ENCODE data around the gene SUV39H1.
"Not testable (repeated sequence)": the region's sequence is repeated elsewhere in the genome, so short reads cannot be mapped to it uniquely, and the experiment has no call there.

SUV39H1 gene

DNA sequence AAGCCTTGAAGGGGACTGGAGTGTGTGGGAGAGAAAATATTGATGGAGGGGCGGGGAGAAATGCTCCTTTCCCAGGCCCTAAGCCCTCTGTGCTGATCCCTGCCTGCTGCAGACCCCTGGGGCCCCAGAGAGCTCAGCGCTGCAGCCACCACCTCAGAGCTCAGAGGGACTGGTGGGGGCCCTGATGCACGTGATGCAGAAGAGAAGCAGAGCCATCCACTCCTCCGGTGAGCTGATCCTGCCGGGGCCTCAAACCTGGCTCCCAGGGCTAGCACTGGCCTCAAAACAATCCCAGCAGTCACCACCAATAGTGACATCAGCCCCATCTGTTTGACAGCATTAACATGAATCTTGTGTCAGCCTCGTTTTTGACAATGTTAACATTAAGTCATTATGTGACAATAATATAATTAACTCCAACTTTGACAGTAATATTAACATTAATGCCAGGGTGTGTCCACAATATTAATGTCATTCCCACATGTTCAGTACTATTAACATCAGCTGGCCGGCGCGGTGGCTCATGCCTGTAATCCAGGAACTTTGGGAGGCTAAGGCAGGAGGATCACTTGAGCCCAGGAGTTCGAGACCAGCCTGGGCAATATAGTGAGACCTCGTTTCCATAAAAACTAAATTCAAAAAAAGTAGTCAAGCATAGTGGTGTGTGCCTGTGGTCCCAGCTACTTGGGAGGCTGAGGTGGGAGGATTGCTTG is 7.2 kb upstream of the SUV39H1 start:
- DNase-seq: no peak

DNA sequence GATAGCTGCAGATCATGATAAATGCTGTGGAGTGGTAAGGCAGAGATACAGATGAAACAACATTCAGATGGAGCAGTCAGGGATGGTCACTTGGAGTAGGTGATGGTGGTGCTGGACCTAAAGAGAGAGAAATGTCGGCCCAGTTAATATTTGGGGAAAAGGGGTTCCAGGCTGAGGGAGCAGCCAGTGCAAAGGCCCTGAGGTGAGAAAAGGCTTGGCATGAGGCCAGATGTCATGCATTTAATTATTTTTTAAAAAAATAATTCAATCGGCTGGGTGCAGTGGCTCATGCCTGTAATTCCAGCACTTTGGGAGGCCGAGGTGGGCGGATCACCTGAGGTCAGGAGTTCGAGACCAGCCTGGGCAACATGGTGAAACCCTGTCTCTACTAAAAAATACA is 4.8 kb upstream of the SUV39H1 start:
- not testable (repeated sequence) for DNase-seq

DNA sequence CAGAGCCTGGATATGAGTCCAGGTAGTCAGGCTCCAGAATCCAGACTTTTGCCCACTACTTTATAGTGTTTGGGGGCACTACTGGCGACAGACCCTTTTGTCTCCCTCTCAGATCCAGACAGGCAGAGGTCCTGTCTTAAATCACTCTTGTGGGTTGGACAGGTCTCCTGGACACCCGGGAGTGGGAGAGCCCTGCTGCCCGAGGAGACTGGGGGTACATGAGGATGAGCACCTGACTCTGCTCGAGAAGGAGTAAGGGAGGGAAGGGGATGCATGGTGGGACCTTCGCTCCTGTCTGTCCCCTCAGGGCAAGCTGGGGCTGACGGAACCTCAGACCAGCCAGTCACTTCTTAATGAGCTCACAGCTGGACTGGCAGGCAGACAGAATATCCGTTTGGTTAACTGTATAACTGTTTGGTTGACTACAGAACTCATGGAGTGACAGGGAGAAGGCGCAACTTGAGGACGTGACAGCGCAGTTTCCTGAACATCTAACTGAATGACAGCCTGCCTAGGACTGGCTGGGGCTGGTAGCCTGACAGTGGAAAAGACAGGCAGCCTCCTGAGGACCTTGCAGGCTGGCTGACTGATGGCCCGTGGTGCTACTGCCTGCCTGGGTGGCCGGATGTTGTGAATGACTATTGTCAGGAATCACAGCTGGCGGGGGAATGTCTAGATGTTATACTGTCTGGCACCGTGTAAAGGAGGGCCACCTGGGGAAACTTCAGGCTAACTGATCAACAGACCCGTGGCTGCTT is 1.6 kb upstream of the SUV39H1 start:
- DNase-seq: no peak

DNA sequence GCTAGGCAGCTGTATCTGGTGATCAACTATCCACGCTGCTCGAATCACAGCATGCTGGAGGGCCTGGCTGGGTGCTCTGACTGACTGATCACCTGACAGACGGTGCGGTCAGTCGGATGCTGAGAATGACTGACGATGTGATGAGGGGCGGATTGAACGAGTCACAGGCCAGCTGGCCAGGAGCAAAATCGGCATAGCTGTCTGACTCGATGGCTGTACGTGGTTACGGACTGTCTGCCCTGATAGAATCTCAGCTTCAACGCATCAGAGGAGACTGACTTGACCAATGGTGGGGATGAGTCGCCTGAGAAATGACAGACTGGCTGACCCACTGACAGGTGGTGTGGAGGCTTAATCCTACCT is 1.0 kb upstream of the SUV39H1 start:
- no peak for DNase-seq

DNA sequence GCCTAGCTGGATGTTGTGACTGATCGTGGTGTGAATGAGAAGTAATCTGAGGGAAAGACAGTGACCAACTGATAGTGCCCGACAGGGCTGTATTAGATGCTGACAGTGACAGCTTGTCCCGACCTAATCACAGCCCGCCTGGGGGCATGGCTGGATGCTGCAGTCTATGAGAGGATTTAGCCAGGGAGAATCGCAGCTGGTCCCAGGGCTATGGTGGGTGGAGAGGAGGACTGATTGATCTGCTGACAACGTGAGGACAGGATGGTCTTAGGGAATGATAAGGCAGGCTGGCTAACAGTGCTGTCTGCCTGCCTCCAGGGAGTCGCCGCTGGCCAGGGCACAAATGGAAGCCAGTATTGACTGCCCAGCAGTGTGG is 621 bp upstream of the SUV39H1 start:
- DNase-seq: no peak

DNA sequence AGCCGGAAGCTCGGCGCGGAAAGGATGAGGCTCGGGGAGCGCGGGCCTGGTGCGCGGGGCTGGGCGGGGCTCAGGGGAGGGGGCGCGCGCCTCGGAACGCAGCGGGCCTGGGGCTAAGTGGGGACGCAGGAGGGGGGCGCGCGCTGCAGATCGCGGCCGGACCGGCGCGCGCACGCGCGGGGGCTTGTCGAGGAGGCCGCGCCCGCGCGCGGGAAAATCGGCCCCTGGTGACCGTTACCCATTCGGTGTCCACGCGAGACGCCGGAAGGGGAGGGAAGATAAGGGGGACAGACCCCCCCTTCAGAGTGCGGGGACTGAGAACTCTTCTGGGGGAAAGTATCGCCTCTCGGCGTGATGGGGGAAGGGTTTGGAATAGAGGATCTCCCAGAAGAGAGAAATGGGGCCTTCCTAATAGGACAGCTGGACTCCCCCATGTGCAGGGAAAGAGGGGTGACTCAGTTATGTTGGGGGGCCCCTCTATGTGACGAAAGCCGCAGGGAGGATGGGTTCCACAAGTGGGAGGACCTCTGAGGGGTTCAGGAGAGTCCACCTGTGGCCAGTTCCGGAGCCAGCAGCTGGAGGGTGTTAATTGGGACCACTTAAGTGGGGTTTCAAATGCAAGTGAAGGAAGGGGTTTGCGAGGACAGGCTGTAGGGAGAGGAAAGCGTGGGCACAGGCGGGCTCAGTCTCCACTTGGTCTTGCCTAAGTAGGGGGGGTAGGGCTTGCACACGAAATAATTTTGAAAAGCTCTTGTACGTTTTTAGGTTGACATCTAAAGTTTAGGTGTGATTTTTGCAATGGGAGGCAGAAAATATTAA is 584 bp downstream of the SUV39H1 start:
- DNase-seq: no peak

DNA sequence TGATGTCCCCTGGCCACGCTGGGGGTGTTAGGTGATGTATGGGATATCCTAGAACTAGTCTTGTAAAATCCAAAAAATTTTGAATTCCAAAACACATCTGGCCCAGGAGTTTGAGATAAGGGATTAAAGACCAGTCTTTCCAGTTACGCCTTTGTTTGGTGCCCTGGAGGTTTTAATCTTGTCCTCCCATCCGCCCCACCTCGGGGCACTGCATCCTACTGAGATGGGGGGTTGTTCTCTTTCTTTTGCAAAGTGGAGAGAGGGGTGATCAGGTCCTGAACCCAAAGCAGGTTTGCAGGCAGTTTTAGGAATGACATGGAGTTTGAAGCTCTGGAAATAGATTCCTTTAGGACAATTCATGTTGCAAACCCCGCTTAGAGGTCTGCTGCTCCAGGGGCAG is 1.8 kb downstream of the SUV39H1 start:
- no peak for DNase-seq

DNA sequence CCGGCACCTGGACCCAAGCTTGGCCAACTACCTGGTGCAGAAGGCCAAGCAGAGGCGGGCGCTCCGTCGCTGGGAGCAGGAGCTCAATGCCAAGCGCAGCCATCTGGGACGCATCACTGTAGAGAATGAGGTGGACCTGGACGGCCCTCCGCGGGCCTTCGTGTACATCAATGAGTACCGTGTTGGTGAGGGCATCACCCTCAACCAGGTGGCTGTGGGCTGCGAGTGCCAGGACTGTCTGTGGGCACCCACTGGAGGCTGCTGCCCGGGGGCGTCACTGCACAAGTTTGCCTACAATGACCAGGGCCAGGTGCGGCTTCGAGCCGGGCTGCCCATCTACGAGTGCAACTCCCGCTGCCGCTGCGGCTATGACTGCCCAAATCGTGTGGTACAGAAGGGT is 3.7 kb downstream of the SUV39H1 start:
- no peak for DNase-seq

DNA sequence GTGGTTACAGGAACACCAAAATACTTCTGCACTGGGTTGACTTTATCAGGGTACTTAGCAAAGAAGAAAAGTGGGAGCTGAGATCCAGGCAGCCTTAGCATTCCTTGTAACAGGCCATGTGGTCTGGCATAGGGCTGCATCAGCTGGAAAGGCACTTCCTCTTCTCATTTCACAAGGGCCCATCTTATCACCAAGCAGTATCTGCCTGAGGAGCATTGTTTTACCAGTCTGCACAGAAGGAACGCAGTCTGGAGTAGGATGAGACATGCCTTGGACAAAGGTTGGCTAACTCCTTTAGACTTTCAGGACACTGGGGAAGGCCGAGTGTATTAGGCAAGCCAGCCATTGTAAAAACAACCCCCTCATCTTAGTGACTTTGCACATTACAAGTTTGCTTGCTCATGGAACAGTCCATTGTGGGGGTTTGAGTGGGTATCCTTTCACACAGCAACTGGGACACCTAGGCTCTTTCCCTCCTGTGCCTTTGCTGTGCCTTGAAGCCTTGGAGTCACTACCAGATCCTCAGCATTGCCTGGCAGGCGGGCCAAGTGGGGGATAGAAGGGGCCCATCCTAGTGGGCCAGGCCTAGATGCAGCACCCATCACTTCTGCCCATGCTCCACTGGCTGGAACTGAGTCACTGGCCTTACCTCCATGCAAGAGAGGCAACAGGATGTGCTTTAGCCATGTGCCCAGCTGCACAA is 4.6 kb downstream of the SUV39H1 start:
- no peak for DNase-seq

DNA sequence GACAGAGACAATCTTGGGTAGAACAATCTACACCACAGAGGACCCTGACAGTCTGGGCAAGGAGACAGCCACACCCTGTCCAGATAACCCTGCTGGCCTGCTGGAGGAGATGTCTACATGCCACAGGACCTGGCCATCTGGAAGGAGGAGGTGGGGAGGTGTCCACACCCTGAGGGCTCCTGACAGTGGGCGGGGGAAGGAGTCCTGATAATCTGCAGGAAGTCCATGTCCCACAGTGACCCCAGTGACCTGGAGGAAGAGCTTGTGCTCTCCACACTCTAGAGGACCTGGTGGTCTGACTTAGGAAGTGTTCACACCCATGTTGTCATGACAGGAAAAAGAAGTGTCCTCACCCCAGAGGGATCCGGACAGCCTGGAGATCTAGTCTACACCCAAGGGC is 5.5 kb downstream of the SUV39H1 start:
- DNase-seq: no peak

DNA sequence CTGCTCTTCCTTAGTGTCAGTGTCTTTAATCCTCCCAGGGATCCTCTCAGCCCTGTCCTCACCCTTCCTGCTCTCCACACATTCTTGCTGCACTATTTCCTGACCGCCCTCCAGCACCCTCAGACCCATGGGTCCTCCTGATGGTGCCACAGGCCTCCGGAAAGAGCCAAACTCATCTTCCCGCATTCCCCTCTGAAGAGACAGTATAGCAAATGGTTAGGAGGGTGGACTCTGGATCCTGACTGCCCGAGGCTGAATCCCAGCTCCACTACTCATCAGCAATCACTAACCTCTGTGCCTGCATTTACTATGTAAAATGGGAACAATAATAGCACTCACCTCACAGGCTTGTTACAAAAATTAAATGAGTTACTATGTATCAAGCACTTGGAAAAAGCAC is 6.2 kb downstream of the SUV39H1 start:
- DNase-seq: no peak

DNA sequence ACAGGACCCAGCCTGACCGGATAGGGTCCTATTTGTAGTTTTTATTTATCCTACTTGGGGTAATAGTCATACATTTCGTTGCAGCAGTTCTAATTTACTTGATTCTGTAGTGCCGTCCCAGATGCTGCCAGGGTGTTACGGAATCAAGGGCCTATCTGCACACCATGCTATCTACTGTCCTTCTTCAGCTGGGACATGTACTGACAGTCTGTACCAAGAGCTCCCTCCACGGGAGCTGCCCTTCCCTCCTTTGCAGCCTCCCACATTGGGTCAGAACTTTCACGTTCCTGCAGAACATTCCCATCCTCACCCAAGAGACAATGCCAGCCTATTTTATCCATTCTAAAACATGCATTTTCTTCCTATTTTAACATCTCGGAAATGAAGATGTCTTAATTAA is 6.7 kb downstream of the SUV39H1 start:
- DNase-seq: no peak

DNA sequence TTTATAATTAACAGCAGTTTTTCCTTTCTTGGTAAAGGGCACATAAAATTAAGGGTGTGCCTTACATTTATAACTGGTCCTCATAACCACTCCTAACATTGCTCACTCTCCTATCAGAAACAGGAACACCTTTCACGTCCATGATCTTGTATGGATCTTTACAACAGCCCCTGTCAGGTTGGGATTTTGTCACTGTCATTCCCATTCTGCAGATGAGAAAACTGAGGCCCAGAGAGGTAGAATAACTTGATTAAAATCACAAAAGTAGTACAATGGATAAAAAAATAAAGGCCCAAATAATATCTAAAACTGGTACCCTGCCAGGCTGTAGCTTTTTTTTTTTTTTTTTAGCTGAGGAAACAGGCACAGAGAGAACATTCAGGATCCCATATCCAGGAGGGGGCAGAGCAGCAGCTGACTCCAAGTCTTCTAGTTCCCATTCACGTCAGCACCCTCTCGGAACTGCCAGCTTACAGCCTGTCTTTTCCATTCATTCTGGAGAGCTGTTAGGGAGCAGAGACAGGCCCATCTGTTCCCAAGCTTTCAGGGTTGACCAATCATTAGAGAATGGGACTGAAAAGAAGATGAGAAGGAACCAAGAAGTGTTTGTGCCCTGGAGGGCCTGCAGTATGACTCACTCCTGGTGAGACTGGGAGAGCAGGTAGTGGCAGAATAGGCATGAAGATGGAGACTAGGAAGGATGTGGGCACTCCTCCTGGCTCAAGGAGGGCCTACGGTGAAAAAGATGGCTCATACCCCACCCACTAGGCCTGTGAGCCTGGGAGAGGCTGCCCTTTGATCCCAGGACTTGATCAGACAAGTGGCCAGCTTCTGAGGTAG is 7.3 kb downstream of the SUV39H1 start:
- DNase-seq: no peak

DNA sequence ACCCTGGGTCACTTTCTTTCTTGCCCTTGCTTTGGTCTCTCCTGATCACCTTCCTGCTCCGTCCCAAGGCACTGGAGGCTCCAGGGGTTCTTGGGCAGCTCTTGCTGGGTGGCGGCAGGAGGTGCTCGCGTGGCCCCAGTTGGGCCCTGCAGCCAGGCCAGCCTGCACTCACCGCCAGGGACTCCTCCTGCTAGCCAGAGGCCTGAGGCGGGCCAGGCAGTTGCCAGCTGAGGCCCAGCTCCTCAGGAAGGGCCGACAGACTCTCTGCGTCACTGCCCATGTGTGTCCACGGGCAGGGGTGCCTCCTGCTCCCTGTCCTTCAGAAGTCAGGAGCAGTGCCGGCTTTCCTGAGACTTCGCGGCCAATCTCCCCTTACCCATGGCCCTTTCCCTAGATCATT is 9.3 kb downstream of the SUV39H1 start:
- DNase-seq: no peak

DNA sequence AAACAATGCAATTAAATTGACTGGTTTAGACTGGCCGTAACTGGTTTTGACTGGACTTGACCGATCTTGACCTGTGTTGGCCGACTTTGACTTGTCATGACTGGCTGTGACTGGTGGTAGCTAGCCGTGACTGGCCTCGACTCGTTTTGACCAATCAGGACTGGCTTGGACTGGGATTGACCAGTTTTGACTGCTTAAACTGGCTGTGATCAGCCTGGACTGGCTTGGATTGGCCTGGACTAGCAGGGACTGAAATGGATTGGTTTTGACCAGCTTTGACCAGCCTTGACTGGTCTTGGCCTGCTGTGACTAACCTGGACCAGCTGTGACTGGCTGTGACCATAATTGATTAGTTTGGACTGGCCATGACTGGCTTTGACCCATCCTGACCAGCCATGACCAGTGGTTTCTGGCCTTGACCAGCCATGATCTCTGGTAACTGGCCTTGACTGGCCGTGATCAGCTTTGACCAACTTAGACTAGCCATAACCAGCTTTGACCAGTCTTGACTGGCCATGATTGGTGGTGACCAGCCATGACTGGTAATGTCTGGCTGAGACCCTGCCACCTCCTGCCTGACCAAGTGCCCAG is 13.1 kb downstream of the SUV39H1 start:
- DNase-seq: no peak

DNA sequence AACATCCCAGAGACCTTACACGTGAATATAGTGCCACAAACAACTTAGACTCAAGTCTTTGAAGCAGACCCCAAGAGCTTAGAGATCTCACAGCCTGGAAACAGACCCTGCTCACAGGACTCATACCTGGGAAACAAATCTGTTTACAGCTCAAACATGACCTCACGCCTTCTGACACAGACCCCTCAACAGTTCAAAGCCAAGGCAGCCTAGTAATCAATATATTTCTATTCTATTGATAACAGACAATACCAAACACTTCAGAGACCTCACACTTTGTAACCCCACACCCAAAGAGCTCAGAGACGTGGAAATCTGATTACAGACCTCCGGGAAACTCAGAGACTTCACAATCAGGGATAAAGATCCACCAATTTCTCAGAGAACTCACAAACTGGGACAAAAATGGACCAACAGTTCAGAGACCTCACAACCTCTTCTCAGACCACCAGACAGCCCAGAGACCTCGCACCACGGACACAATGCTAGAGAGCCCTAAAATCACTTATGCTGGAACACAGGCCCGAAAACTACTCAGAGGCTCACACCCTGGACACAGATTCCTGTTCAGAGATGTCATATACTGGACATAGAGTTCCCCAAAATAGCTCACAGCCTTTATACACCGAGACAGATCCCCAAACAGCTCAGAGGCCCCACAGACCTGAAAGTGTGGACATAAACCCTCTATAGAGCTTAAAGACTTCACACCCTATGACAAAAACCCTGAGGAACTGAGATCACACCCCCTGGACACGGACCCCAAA is 14.8 kb downstream of the SUV39H1 start:
- DNase-seq: no peak

DNA sequence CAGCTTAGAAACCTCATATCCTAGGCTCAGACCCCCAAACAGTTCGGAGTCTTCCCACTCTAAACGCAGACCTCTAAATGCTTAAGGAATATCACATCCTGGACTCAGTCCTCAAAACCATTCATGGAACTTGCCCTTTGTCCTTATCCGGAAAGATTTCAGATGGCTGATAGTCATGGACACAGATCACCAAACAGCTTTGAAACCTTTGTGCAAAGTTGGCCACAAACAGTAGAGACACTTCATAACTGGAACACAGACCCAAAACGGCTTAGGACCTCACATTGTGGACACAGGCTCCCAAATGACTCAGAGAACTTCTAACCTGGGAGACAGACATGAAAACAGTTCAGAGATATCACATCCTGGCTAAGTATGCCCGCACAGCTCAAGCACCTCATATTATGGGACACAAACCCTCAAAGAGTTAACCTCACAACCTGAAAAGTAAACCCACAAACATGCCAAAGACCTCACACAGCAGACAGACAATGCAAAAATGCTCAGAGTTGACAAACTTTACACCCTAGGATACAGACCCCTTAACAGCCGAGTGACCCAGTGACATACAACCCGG is 15.5 kb downstream of the SUV39H1 start:
- no peak for DNase-seq

DNA sequence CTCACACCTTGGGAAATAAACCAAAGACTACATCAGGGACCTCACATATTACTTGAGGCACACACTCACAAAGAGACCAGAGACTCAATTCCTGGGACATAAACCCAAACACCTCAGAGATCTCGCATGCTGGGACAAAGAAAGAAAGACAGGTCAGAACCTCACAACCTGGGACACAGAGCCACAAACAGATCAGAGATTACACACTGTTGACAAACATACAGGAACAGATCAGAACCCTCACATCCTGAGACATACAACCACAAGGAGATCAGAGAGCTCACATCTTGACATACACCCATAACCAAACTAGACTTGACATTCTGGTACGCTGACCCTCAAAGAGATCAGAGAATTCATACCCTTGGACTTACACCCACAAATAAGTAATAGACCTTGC is 17.3 kb downstream of the SUV39H1 start:
- DNase-seq: no peak

DNA sequence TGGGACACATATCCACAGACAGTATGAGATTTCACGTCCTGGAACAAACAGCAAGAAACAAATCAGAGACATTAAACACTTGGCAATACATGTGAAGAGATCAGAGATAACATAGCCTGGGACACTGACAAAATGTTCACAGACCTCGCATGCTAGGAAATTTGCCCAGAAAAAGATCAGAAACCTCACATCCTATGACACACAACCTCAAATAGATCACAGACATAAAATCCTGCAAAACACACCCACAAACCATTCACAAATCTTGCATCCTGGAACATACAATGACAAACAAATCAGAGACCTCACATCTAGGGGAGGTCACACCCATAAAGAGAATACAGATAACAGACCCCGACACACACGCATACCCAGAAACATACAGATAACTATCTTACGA is 18.0 kb downstream of the SUV39H1 start:
- no peak for DNase-seq

DNA sequence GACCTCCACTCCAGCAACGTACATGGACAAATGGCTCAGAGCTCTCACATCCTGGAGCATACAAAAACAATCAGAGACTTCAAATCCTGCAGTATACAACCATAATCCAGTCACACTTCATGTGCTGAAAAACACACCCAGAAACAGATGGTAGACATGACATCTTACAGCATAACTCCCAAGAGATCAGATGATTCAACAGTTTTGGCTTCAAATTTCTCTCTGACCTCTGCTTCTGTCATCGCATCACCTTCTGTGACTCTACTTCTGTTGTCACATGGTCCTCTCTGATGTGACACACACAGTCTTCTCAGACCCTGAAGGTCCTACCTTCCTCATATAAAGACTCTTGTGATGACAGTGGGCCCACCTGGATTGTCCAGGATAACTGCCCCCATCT is 18.5 kb downstream of the SUV39H1 start:
- DNase-seq: no peak
